ENCODE measurements around the gene SPCS3. TPM values are rescaled to one million over a fixed set of nuclear protein-coding genes. Genes with fewer than 3 reads are reported as not detected.

SPCS3 gene
- total and polyA plus RNA-seq, 10 donors = 20.6 to 164 (median 133) TPM

GRCh38 chr4:176334066-176334465 is 14.3 kb downstream of the SPCS3 start:
- Histone ChIP-seq H3K27me3 (replicated peaks in 1 of 7) (no peaks in the 10 kb centered on the region), H3K27ac (no peak overlapping the region), H3K9me3 (no peaks in the 10 kb centered on the region), H3K4me1 (peaks cover 0 to 11% (median under 1%) of the 10 kb centered on the region in 6 donors), H3K4me3 (no peak overlapping the region), H3K36me3 (peaks cover 0 to 48% (median 18%) of the 10 kb centered on the region in 6 donors)
- intact Hi-C loops (cut with DNase I; ENCODE audit: low total_unique reads) = loop anchor here (10.0 kb wide), 1 partner anchor 379 kb away; no protein-coding TSS in a partner anchor
- DNase-seq = no peak
- TF ChIP-seq POLR2AphosphoS5 (IDR thresholded peaks at IDR 0.05) (peak in 1 of 3 donors; percentile 16), POLR2A (IDR thresholded peaks at IDR 0.05) (no peak)
- TF ChIP-seq, protein P1, sequence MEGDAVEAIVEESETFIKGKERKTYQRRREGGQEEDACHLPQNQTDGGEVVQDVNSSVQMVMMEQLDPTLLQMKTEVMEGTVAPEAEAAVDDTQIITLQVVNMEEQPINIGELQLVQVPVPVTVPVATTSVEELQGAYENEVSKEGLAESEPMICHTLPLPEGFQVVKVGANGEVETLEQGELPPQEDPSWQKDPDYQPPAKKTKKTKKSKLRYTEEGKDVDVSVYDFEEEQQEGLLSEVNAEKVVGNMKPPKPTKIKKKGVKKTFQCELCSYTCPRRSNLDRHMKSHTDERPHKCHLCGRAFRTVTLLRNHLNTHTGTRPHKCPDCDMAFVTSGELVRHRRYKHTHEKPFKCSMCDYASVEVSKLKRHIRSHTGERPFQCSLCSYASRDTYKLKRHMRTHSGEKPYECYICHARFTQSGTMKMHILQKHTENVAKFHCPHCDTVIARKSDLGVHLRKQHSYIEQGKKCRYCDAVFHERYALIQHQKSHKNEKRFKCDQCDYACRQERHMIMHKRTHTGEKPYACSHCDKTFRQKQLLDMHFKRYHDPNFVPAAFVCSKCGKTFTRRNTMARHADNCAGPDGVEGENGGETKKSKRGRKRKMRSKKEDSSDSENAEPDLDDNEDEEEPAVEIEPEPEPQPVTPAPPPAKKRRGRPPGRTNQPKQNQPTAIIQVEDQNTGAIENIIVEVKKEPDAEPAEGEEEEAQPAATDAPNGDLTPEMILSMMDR (IDR thresholded peaks at IDR 0.05 in 8 of 11, conservative IDR thresholded peaks at IDR 0.05 in 3 of 11) = no peak
- WGBS, 5 donors = 90 to 97% (median 90%) methylated on average over 5 of the region's 5 CpGs

- H3K4me1 ChIP-seq = peaks cover 0 to 12% (median 3%) of the 10 kb centered on the region in 6 donors
Observed at GRCh38 chr4:176335421-176335820, 15.7 kb downstream of the SPCS3 start.

DNA sequence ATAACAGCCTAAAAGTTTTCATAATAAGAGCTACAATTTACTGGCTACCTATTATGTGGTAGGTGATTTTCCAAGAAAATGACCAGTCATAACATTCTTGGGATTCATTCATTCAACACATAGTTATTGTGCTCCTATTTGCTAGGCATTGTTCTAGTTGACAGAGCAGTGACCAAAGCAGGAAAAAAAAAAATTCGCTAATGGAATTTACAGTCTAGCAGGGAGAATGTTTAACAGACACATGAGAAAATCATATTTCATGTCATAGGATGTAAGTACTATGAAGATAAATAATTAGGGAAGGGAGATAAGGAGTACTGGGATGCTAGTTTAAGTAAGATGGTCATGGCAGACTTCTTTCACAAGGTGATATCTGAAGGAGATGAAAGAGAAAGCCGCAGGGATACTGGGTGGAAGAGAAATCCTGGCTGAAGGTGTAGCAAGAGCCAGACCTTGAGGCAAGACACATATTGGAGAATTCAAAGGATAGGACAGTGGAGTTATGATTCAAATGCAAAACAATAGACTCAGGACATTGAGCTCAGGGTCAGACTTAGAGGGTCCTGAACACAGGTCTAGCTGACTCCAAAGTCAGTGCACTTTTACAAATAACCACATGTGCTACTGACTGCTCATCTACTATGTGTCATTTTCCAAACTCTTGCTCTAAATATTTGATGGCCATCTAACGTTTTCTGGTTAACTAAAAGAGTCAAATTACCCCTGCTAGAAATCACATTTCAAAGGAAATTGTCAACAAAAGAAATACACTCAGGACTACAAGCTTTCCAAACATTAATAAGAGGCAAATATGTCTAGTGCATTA is 20.4 kb downstream of the SPCS3 start:
- H3K36me3 ChIP-seq = peaks cover 0 to 10% (median 0%) of the 10 kb centered on the region in 6 donors
- H3K27ac ChIP-seq = no peak overlapping the region
- H3K4me1 ChIP-seq = peaks cover 0 to 13% (median 5%) of the 10 kb centered on the region in 6 donors
- intact Hi-C loops (cut with DNase I; ENCODE audit: low total_unique reads) = loop anchor here (10.0 kb wide), 2 partner anchors 305 to 385 kb away; no protein-coding TSS in a partner anchor
- TF ChIP-seq POLR2A (IDR thresholded peaks at IDR 0.05) = no peak
- TF ChIP-seq, protein P1 (IDR thresholded peaks at IDR 0.05 in 8 of 11, conservative IDR thresholded peaks at IDR 0.05 in 3 of 11) = no peak
- TF ChIP-seq POLR2AphosphoS5 (IDR thresholded peaks at IDR 0.05) = no peak
- H3K9me3 ChIP-seq = peaks cover 9 to 28% (median 26%) of the 10 kb centered on the region in 8 donors
- DNase-seq = no peak
- H3K27me3 ChIP-seq (replicated peaks in 1 of 7) = no peaks in the 10 kb centered on the region
- H3K4me3 ChIP-seq = no peak overlapping the region
- 60 to 72% (median 64%) methylated on average over 3 of the region's 3 CpGs for WGBS, 5 donors

More at GRCh38 chr4:176335421-176335820, 15.7 kb downstream of the SPCS3 start:
- H3K4me3 ChIP-seq = no peak overlapping the region
- H3K27me3 ChIP-seq (replicated peaks in 1 of 7) = no peaks in the 10 kb centered on the region
- intact Hi-C loops (cut with DNase I; ENCODE audit: low total_unique reads) = loop anchor here (10.0 kb wide), 1 partner anchor 381 kb away; no protein-coding TSS in a partner anchor
- TF ChIP-seq POLR2A (IDR thresholded peaks at IDR 0.05) = no peak
- TF ChIP-seq POLR2AphosphoS5 (IDR thresholded peaks at IDR 0.05) = no peak
- TF ChIP-seq, protein P1 (IDR thresholded peaks at IDR 0.05 in 8 of 11, conservative IDR thresholded peaks at IDR 0.05 in 3 of 11) = no peak
- DNase-seq = no peak
- 83 to 100% (median 95%) methylated on average over 1 of the region's 1 CpG for WGBS, 5 donors
- H3K9me3 ChIP-seq = no peaks in the 10 kb centered on the region
- H3K36me3 ChIP-seq = peaks cover 0 to 35% (median 7%) of the 10 kb centered on the region in 6 donors
- H3K27ac ChIP-seq = no peak overlapping the region
